K562 (cell line): ENCODE measurements around the gene EIF4E2. TPM values are rescaled to one million over a fixed set of nuclear protein-coding genes. Genes with fewer than 3 reads are reported as not detected.

Experiments
- ATF1 ChIP-seq, 2 experiments: fragments of 450-650 bp in 1 of 2; IDR thresholded peaks; 2 replicates each; pipeline ENCODE4 v1.6.1; 2016; ENCODE audit warnings: missing compliant biosample characterization in 1 of 2, missing genetic modification characterization in 1 of 2
- BCOR ChIP-seq: fragments of 450-650 bp; IDR thresholded peaks from 2 replicates; pipeline ENCODE4 v1.6.1; 2016
- ETV6 ChIP-seq, 3 experiments: fragments of 150-350 bp in 1 of 3; sonication (generic) in 1 of 3; formaldehyde crosslinking in 1 of 3; IDR thresholded peaks; 2 replicates each; pipeline versions ENCODE4 v1.6.1 to v1.8.0; 2014 to 2022; ENCODE audit warnings: borderline replicate concordance in 2 of 3, low read depth in 2 of 3, antibody characterized with exemption in 1 of 3, low read length in 1 of 3, mild to moderate bottlenecking in 1 of 3, missing genetic modification reagents in 1 of 3
- FOS ChIP-seq: IDR thresholded peaks from 3 replicates; pipeline ENCODE4 v1.6.1; 2011; ENCODE audit not compliant: insufficient read length; ENCODE audit errors: extremely low read depth
- GABPA ChIP-seq: fragments of 200-800 bp; sonication (Bioruptor generic); conservative IDR thresholded peaks from 2 replicates; pipeline ENCODE4 v1.6.1; 2016; ENCODE audit warnings: low read depth, missing genetic modification characterization, missing compliant biosample characterization
- HMG20B ChIP-seq: fragments of 250-450 bp; sonication (Bioruptor Pico); IDR thresholded peaks from 2 replicates; pipeline ENCODE4 v1.5.0; 2021; ENCODE audit warnings: mild to moderate bottlenecking
- HNRNPL ChIP-seq: fragments of 200-400 bp; formaldehyde crosslinking; IDR thresholded peaks from 2 replicates; pipeline ENCODE4 v1.6.1; 2017; ENCODE audit warnings: low read depth, mild to moderate bottlenecking, low read length
- JUNB ChIP-seq: fragments of 450-650 bp; formaldehyde crosslinking; conservative IDR thresholded peaks from 2 replicates; pipeline ENCODE4 v1.4.0; 2020; ENCODE audit warnings: mild to moderate bottlenecking
- NR2C2 ChIP-seq, 2 experiments: fragments of 200-800 bp in 1 of 2; sonication (Bioruptor generic) in 1 of 2; sonication (generic) in 1 of 2; formaldehyde crosslinking in 1 of 2; IDR thresholded peaks; 2 replicates each; pipeline versions ENCODE4 v1.6.1 to v1.8.0; 2016 to 2022; ENCODE audit warnings: mild to moderate bottlenecking in 1 of 2, missing compliant biosample characterization in 1 of 2, missing genetic modification characterization in 1 of 2, missing genetic modification reagents in 1 of 2
- NR4A1 ChIP-seq, 2 experiments: fragments of 250-450 bp in 1 of 2; fragments of 450-650 bp in 1 of 2; sonication (Bioruptor Pico) in 1 of 2; IDR thresholded peaks; 2 replicates each; pipeline versions ENCODE4 v1.4.0 to v1.6.1; 2016 to 2020; ENCODE audit warnings: mild to moderate bottlenecking in 2 of 2, missing compliant biosample characterization in 1 of 2, missing genetic modification characterization in 1 of 2, moderate library complexity in 1 of 2
- RBM22 ChIP-seq: fragments of 200-400 bp; formaldehyde crosslinking; IDR thresholded peaks from 2 replicates; pipeline ENCODE4 v1.6.1; 2018; ENCODE audit warnings: low read length, low read depth; ENCODE audit not compliant: poor library complexity, severe bottlenecking
- SIN3A ChIP-seq, 2 experiments: fragments of 150-350 bp in 1 of 2; IDR thresholded peaks; 2 replicates each; pipeline ENCODE4 v1.6.1; 2011 to 2016; ENCODE audit warnings: borderline replicate concordance in 2 of 2, low read depth in 2 of 2, low read length in 2 of 2, mild to moderate bottlenecking in 2 of 2, moderate library complexity in 2 of 2; ENCODE audit not compliant: control insufficient read depth in 1 of 2
- ZNF121 ChIP-seq: sonication (generic); formaldehyde crosslinking; conservative IDR thresholded peaks from 2 replicates; pipeline ENCODE4 v1.8.0; 2022; ENCODE audit warnings: missing genetic modification reagents
- ZNF23 ChIP-seq: fragments of 250-450 bp; sonication (Bioruptor Pico); IDR thresholded peaks from 2 replicates; pipeline ENCODE4 v1.4.0; 2020; ENCODE audit warnings: mild to moderate bottlenecking
- ZNF316 ChIP-seq: fragments of 450-650 bp; IDR thresholded peaks from 2 replicates; pipeline ENCODE4 v1.6.1; 2016
- polyA plus RNA-seq, 8 experiments: library from polyadenylated mRNA; depleted of rRNA in 4 of 8; stranded (reverse) in 5 of 8; unstranded in 3 of 8; fragments of >200 nt; fragmentation: Nextera tagmentation in 2 of 8; fragmentation: Illumina TruSeq in 1 of 8; extraction: Ambion mirVana in 2 of 8; extraction: Trizol in 1 of 8; gene quantifications; 2 replicates each; pipeline versions ENCODE4 v1.2.1 to v1.2.3, GENCODE V29; 2011 to 2014; ENCODE audit warnings: inconsistent platforms in 1 of 8, missing spikeins in 1 of 8
- total RNA-seq, 7 experiments: library from RNA; depleted of rRNA in 6 of 7; stranded (reverse); fragments of >200 nt in 6 of 7; fragmentation: Illumina TruSeq in 2 of 7; extraction: Trizol in 2 of 7; gene quantifications; 2 replicates each; pipeline versions ENCODE4 v1.2.1 to v1.2.3, GENCODE V29; 2011 to 2021; ENCODE audit warnings: low replicate concordance in 1 of 7
- TF ChIP-seq, protein P1 (sequence below): sonication (generic); formaldehyde crosslinking; IDR thresholded peaks from 2 replicates; pipeline ENCODE4 v1.8.0; 2022; ENCODE audit warnings: mild to moderate bottlenecking, missing genetic modification reagents
- TF ChIP-seq, protein P2 (sequence below): sonication (generic); formaldehyde crosslinking; IDR thresholded peaks from 2 replicates; pipeline ENCODE4 v1.8.0; 2023; ENCODE audit warnings: mild to moderate bottlenecking, missing genetic modification reagents
- TF ChIP-seq, protein P3 (sequence below): sonication (generic); formaldehyde crosslinking; IDR thresholded peaks from 2 replicates; pipeline ENCODE4 v1.4.0; 2020; ENCODE audit warnings: mild to moderate bottlenecking, missing genetic modification reagents

The EIF4E2 gene
- total and polyA plus RNA-seq, 9 of the 15 experiments (the other 6 are each of a cell fraction or from before 2014, with no cell fraction given): 33.9 to 169 (median 77.5) TPM

DNA sequence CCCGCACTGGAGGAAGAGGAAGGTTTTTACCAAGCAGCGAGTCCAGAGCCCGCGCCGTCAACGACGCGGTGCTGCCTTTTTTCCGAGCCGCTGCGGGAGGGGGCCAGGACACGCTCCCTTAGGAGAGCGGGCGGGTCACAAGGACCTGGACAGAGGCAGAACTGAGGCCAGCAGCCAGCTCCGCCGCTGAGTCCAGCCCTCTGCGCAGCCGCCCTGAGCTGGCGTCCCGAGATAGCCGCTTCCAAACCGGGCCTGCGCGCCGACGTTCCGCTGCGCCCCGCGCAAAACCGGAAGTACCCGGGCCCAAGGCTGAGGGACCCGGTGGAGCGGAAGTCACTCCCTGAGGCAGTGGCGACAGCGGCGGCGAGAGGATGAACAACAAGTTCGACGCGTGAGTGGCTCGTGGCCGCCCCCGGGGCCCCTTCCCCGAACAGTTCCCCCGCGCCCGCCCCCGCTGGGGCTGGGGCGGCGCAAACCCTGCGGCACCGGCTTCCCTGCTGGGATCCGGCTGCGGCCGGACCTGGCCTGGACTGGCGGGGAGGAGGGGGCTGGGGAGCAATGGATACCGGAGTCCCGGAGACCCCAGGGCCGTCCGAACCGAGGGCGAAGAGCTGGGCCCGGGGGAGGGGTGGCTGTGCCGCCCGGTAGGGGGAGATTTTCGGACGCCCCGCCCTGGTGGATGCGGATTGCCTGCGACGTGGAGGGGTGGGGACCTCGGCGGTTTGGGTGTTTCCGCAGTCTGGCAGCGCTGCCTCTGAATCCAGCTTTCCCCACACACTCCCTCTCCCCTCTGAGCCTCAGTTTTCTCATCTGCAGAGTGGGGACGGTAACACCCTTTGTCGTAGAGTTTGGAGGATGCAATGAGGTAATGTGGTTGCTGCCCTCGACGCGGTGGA, at the start of gene EIF4E2, which contains the start of gene TIGD1 (continued):
- TF ChIP-seq, protein P1, sequence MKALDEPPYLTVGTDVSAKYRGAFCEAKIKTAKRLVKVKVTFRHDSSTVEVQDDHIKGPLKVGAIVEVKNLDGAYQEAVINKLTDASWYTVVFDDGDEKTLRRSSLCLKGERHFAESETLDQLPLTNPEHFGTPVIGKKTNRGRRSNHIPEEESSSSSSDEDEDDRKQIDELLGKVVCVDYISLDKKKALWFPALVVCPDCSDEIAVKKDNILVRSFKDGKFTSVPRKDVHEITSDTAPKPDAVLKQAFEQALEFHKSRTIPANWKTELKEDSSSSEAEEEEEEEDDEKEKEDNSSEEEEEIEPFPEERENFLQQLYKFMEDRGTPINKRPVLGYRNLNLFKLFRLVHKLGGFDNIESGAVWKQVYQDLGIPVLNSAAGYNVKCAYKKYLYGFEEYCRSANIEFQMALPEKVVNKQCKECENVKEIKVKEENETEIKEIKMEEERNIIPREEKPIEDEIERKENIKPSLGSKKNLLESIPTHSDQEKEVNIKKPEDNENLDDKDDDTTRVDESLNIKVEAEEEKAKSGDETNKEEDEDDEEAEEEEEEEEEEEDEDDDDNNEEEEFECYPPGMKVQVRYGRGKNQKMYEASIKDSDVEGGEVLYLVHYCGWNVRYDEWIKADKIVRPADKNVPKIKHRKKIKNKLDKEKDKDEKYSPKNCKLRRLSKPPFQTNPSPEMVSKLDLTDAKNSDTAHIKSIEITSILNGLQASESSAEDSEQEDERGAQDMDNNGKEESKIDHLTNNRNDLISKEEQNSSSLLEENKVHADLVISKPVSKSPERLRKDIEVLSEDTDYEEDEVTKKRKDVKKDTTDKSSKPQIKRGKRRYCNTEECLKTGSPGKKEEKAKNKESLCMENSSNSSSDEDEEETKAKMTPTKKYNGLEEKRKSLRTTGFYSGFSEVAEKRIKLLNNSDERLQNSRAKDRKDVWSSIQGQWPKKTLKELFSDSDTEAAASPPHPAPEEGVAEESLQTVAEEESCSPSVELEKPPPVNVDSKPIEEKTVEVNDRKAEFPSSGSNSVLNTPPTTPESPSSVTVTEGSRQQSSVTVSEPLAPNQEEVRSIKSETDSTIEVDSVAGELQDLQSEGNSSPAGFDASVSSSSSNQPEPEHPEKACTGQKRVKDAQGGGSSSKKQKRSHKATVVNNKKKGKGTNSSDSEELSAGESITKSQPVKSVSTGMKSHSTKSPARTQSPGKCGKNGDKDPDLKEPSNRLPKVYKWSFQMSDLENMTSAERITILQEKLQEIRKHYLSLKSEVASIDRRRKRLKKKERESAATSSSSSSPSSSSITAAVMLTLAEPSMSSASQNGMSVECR: 0 out of 2 replicates have a peak, but pooled peaks have one; percentile 48
- TF ChIP-seq JUNB (CRISPR knock-in tag) (no peak), GABPA (tag) (peak; percentile 100), BCOR (peak; percentile 89), HNRNPL (no peak), HMG20B (CRISPR knock-in tag) (no peak), NR4A1 (CRISPR knock-in tag; IDR thresholded peaks at IDR 0.05) (no peak), NR4A1 (tag; IDR thresholded peaks at IDR 0.05) (no peak), ATF1 (CRISPR knock-in tag; IDR thresholded peaks at IDR 0.05) (no peak), ATF1 (tag; IDR thresholded peaks at IDR 0.05) (peak; percentile 76), ETV6 (IDR thresholded peaks at IDR 0.05; ENCODE audit: borderline replicate concordance in 1 of 2, low read depth in 2 of 2, low read length in 1 of 2) (no peak), ETV6 (CRISPR knock-in tag; IDR thresholded peaks at IDR 0.05; ENCODE audit: borderline replicate concordance) (no peak), ZNF316 (no peak), ZNF121 (CRISPR knock-in tag) (no peak), FOS (no peak), SIN3A (IDR thresholded peaks at IDR 0.05; ENCODE audit: borderline replicate concordance in 2 of 2, control insufficient read depth in 1 of 2, low read depth in 2 of 2, low read length in 2 of 2) (no peak), ZNF23 (no peak), RBM22 (peak; percentile 72), NR2C2 (CRISPR knock-in tag; IDR thresholded peaks at IDR 0.05) (peak; percentile 15; the same call in 1 of the 2 replicates), NR2C2 (tag; IDR thresholded peaks at IDR 0.05) (peak; percentile 82)
- TF ChIP-seq, protein P2, sequence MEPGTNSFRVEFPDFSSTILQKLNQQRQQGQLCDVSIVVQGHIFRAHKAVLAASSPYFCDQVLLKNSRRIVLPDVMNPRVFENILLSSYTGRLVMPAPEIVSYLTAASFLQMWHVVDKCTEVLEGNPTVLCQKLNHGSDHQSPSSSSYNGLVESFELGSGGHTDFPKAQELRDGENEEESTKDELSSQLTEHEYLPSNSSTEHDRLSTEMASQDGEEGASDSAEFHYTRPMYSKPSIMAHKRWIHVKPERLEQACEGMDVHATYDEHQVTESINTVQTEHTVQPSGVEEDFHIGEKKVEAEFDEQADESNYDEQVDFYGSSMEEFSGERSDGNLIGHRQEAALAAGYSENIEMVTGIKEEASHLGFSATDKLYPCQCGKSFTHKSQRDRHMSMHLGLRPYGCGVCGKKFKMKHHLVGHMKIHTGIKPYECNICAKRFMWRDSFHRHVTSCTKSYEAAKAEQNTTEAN: no peak
- TF ChIP-seq, protein P3, sequence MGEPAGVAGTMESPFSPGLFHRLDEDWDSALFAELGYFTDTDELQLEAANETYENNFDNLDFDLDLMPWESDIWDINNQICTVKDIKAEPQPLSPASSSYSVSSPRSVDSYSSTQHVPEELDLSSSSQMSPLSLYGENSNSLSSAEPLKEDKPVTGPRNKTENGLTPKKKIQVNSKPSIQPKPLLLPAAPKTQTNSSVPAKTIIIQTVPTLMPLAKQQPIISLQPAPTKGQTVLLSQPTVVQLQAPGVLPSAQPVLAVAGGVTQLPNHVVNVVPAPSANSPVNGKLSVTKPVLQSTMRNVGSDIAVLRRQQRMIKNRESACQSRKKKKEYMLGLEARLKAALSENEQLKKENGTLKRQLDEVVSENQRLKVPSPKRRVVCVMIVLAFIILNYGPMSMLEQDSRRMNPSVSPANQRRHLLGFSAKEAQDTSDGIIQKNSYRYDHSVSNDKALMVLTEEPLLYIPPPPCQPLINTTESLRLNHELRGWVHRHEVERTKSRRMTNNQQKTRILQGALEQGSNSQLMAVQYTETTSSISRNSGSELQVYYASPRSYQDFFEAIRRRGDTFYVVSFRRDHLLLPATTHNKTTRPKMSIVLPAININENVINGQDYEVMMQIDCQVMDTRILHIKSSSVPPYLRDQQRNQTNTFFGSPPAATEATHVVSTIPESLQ (CRISPR knock-in tag): no peak
